Measurements from ENCODE around the gene CLSTN2. TPM values are rescaled to one million over a fixed set of nuclear protein-coding genes. Genes with fewer than 3 reads are reported as not detected.

CLSTN2 gene
- total and polyA plus RNA-seq, 2 of the 8 experiments (the other 6 are each of a cell fraction or from before 2014, with no cell fraction given), result 0.39 to 0.52 TPM

DNA sequence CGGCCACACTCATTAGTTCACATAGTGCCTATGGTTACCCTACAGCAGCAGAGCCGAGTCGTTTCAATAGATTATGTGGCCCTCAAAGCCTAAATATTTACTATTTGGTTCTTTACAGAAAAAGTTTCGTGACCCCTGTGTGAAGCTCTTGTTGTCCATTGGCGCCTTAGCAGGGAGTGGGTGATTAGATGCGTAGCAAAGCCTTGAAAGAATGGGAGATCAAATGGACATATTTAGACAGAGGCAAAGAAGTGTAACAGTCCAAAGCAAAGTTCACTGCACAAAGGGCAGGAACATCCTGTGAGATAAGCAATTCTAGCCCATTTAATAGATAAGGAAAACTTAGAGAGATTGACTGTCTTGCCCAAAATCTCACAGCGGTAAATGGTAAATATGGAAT is 495.5 kb downstream of the CLSTN2 start:
- Histone ChIP-seq H2BK120ac (replicated peaks; ENCODE audit: low read depth, low read length) (no peak overlapping the region), H4K20me1 (replicated peaks in 1 of 2; ENCODE audit: control insufficient read depth in 1 of 2, insufficient read depth in 2 of 2, low read length in 2 of 2) (no peaks in the 10 kb centered on the region), H3K4me2 (ENCODE audit: insufficient read depth in 1 of 2, low read depth in 2 of 2, low read length in 2 of 2) (no peak overlapping the region), H2BK12ac (ENCODE audit: low read depth, low read length) (no peak overlapping the region), H3K79me2 (ENCODE audit: control insufficient read depth in 1 of 2, insufficient read depth in 2 of 2, low read length in 2 of 2) (no peaks in the 10 kb centered on the region), H3K23me2 (ENCODE audit: low read depth, low read length) (no peaks in the 10 kb centered on the region), H3K4me1 (replicated peaks in 1 of 4; ENCODE audit: control insufficient read depth in 3 of 4, insufficient read depth in 4 of 4, low read length in 3 of 4) (no peaks in the 10 kb centered on the region), H3K36me3 (ENCODE audit: control insufficient read depth in 2 of 4, insufficient read depth in 4 of 4, low read length in 3 of 4) (no peaks in the 10 kb centered on the region), H3K14ac (ENCODE audit: insufficient read length) (no peak overlapping the region), H3K27me3 (replicated peaks in 1 of 4; ENCODE audit: control insufficient read depth in 3 of 4, extremely low read depth in 1 of 4, insufficient read depth in 3 of 4, low read length in 3 of 4) (no peaks in the 10 kb centered on the region), H2BK15ac (ENCODE audit: low read length) (no peak overlapping the region), H3K18ac (ENCODE audit: extremely low read depth, low read length) (no peak overlapping the region), H3K4me3 (ENCODE audit: extremely low read depth in 1 of 4, insufficient read depth in 2 of 4, low read depth in 3 of 4, low read length in 4 of 4) (no peak overlapping the region), H3K9ac (replicated peaks in 1 of 4; ENCODE audit: extremely low read depth in 1 of 4, low read depth in 3 of 4, low read length in 3 of 4) (no peak overlapping the region), H3K27ac (ENCODE audit: low read depth, low read length) (no peak overlapping the region), H2BK5ac (ENCODE audit: low read depth, low read length) (no peak overlapping the region), H2AK5ac (ENCODE audit: low read depth, low read length) (no peak overlapping the region), H3K23ac (ENCODE audit: insufficient read length) (no peak overlapping the region), H4K8ac (ENCODE audit: extremely low read depth, insufficient read depth, low read length) (no peak overlapping the region), H4K91ac (replicated peaks; ENCODE audit: insufficient read length, low read length) (no peak overlapping the region), H3K79me1 (ENCODE audit: low read depth, low read length) (no peaks in the 10 kb centered on the region), H3K4ac (replicated peaks; ENCODE audit: insufficient read length, low read depth, low read length) (no peak overlapping the region), H3K56ac (replicated peaks; ENCODE audit: insufficient read length, low read depth, low read length) (no peak overlapping the region), H3K9me3 (ENCODE audit: insufficient read depth in 2 of 2, low read depth in 1 of 2, low read length in 1 of 2) (no peaks in the 10 kb centered on the region), H2AFZ (ENCODE audit: low read length) (no peak overlapping the region), H4K5ac (ENCODE audit: insufficient read length, low read depth, low read length) (no peak overlapping the region), H2BK20ac (ENCODE audit: low read length) (no peak overlapping the region)
- DNase-seq (ENCODE audit: low read depth in 1 of 2, low spot score in 2 of 2) (no peak), FAIRE-seq (no peak)
- CTCF ChIA-PET (ENCODE audit: partially characterized antibody), result interaction anchor here (0.8 to 1.2 kb wide), 2 partner anchors 21 to 309 kb away, joined by 3 read pairs; no protein-coding TSS in a partner anchor
- TF ChIP-seq ZNF274 (IDR thresholded peaks at IDR 0.05; ENCODE audit: borderline replicate concordance, extremely low read depth, low read length) (no peak), JUND (IDR thresholded peaks at IDR 0.05; ENCODE audit: low read length) (no peak), SUZ12 (IDR thresholded peaks at IDR 0.05; ENCODE audit: low read length) (no peak), RXRA (IDR thresholded peaks at IDR 0.05; ENCODE audit: insufficient read depth, low read depth, low read length) (no peak), ASH2L (IDR thresholded peaks at IDR 0.05; ENCODE audit: low read length) (no peak), KDM5A (IDR thresholded peaks at IDR 0.05; ENCODE audit: low read length) (no peak)
- POLR2A ChIA-PET (ENCODE audit: partially characterized antibody), result no interaction called here
- 90% methylated on average over 7 of the region's 7 CpGs; no CpG with 5 or more reads in 1 of the 2 experiments for WGBS, 2 experiments (ENCODE audit: extremely low coverage in 1 of 2, insufficient coverage in 1 of 2, insufficient read length in 1 of 2, insufficient replicate concordance in 2 of 2, low coverage in 1 of 2, low lambda C conversion rate in 2 of 2, missing lambda C conversion rate in 1 of 2)

Measured in H1 (cell line).